Measurements from ENCODE around the gene HEBP2. TPM values are rescaled to one million over a fixed set of nuclear protein-coding genes. Genes with fewer than 3 reads are reported as not detected.
"Not testable (repeated sequence)": the region's sequence is repeated elsewhere in the genome, so short reads cannot be mapped to it uniquely, and the experiment has no call there.

The HEBP2 gene
- total RNA-seq (2014; rRNA removed; shearing (Covaris generic)): 18.1 and 44.1 TPM in 2 replicates

GRCh38 chr6:138403801-138404665, at the start of gene HEBP2:
Gene HEBP2, plus strand, starts transcription at chr6:138404223. Its CDS starts 273 bp downstream, at chr6:138404496.
- DNase-seq (ENCODE audit: low spot score): peak; percentile 91
- in situ Hi-C loops (cut with HindIII; ENCODE audit: low sequenced_read_pairs): no loop called here

GRCh38 chr6:138357928-138358327, 46.1 kb upstream of the HEBP2 start:
- no peak for DNase-seq (ENCODE audit: low spot score)
- in situ Hi-C loops (cut with HindIII; ENCODE audit: low sequenced_read_pairs): no loop called here

GRCh38 chr6:138368684-138369083, 35.3 kb upstream of the HEBP2 start:
- in situ Hi-C loops (cut with HindIII; ENCODE audit: low sequenced_read_pairs); DNase-seq (ENCODE audit: low spot score): not testable (repeated sequence)

GRCh38 chr6:138370631-138371451, 33.2 kb upstream of the HEBP2 start:
- DNase-seq (ENCODE audit: low spot score): no peak
- in situ Hi-C loops (cut with HindIII; ENCODE audit: low sequenced_read_pairs): no loop called here

- in situ Hi-C loops (cut with HindIII; ENCODE audit: low sequenced_read_pairs): no loop called here
- DNase-seq (ENCODE audit: low spot score): no peak
Observed at GRCh38 chr6:138371452-138371711, 32.6 kb upstream of the HEBP2 start.

GRCh38 chr6:138371720-138372119, 32.3 kb upstream of the HEBP2 start:
- no peak for DNase-seq (ENCODE audit: low spot score)
- in situ Hi-C loops (cut with HindIII; ENCODE audit: low sequenced_read_pairs): no loop called here

- peak; percentile 14 for DNase-seq (ENCODE audit: low spot score)
- in situ Hi-C loops (cut with HindIII; ENCODE audit: low sequenced_read_pairs): no loop called here
Observed at GRCh38 chr6:138372711-138373463, 31.1 kb upstream of the HEBP2 start.

- no peak for DNase-seq (ENCODE audit: low spot score)
- in situ Hi-C loops (cut with HindIII; ENCODE audit: low sequenced_read_pairs): no loop called here
Observed at GRCh38 chr6:138374230-138374629, 29.8 kb upstream of the HEBP2 start.

GRCh38 chr6:138374815-138375214, 29.2 kb upstream of the HEBP2 start:
- DNase-seq (ENCODE audit: low spot score): no peak
- in situ Hi-C loops (cut with HindIII; ENCODE audit: low sequenced_read_pairs): no loop called here

- in situ Hi-C loops (cut with HindIII; ENCODE audit: low sequenced_read_pairs): no loop called here
- DNase-seq (ENCODE audit: low spot score): no peak
Observed at GRCh38 chr6:138377042-138377441, 27.0 kb upstream of the HEBP2 start.

GRCh38 chr6:138377844-138378243, 26.2 kb upstream of the HEBP2 start, which contains the start of gene SMIM28:
Gene SMIM28, plus strand, starts transcription at chr6:138377905. Its CDS starts 168 bp downstream, at chr6:138378073.
- DNase-seq (ENCODE audit: low spot score): no peak
- in situ Hi-C loops (cut with HindIII; ENCODE audit: low sequenced_read_pairs): no loop called here

GRCh38 chr6:138378463-138378862, 25.6 kb upstream of the HEBP2 start:
- in situ Hi-C loops (cut with HindIII; ENCODE audit: low sequenced_read_pairs): no loop called here
- no peak for DNase-seq (ENCODE audit: low spot score)

GRCh38 chr6:138382498-138383265, 21.3 kb upstream of the HEBP2 start:
- DNase-seq (ENCODE audit: low spot score): no peak
- in situ Hi-C loops (cut with HindIII; ENCODE audit: low sequenced_read_pairs): no loop called here

- in situ Hi-C loops (cut with HindIII; ENCODE audit: low sequenced_read_pairs): no loop called here
- no peak for DNase-seq (ENCODE audit: low spot score)
Observed at GRCh38 chr6:138383776-138384175, 20.2 kb upstream of the HEBP2 start.

GRCh38 chr6:138386897-138387296, 17.1 kb upstream of the HEBP2 start:
- in situ Hi-C loops (cut with HindIII; ENCODE audit: low sequenced_read_pairs): no loop called here

GRCh38 chr6:138387577-138388368, 16.2 kb upstream of the HEBP2 start:
- in situ Hi-C loops (cut with HindIII; ENCODE audit: low sequenced_read_pairs): no loop called here
- no peak for DNase-seq (ENCODE audit: low spot score)

More at GRCh38 chr6:138386897-138387296, 17.1 kb upstream of the HEBP2 start:
- no peak for DNase-seq (ENCODE audit: low spot score)

GRCh38 chr6:138389551-138389950, 14.5 kb upstream of the HEBP2 start:
- in situ Hi-C loops (cut with HindIII; ENCODE audit: low sequenced_read_pairs): no loop called here
- DNase-seq (ENCODE audit: low spot score): no peak

All from G401 (cell line).